BJ (cell line): Measurements from ENCODE around the gene HIF1AN. TPM values are rescaled to one million over a fixed set of nuclear protein-coding genes. Genes with fewer than 3 reads are reported as not detected.
A peak's percentile ranks its signal among the peaks of the same experiment; 100 is the strongest.

Source experiments
- CTCF ChIA-PET: fragments of 350-600 bp; formaldehyde crosslinking; extraction: SDS; loops from one replicate; lab custom pipeline; 2021; ENCODE audit warnings: antibody characterized with exemption, inconsistent platforms; lab: Yijun Ruan, JAX
- POLR2A ChIA-PET: fragments of 300-600 bp; sonication (Branson Sonifier 250); formaldehyde crosslinking; extraction: SDS; loops from one replicate; lab custom pipeline; 2021; ENCODE audit warnings: antibody characterized with exemption; lab: Charles Lee
- DNase-seq: peaks from one replicate; pipeline ENCODE4 v3.0.0-alpha.2; 2011; ENCODE audit warnings: low read depth
- H3K27me3 ChIP-seq: 2 replicates; pipeline ENCODE4 v1.6.0; 2011; ENCODE audit warnings: low read length; ENCODE audit not compliant: control insufficient read depth, insufficient read depth
- H3K36me3 ChIP-seq: 2 replicates; pipeline ENCODE4 v1.5.1; 2011; ENCODE audit warnings: low read length; ENCODE audit not compliant: control insufficient read depth, insufficient read depth
- H3K4me3 ChIP-seq: 2 replicates; pipeline ENCODE4 v1.5.1; 2011; ENCODE audit warnings: low read depth, mild to moderate bottlenecking, control low read depth, low read length
- polyA plus RNA-seq: library from polyadenylated mRNA; depleted of rRNA; stranded (reverse); fragments of >200 nt; gene quantifications from 2 replicates; pipeline ENCODE4 v1.2.3, GENCODE V29; 2011
- TF ChIP-seq, protein P1 (sequence below): IDR thresholded peaks from 2 replicates; pipeline ENCODE4 v1.5.1; 2011; ENCODE audit warnings: low read depth, mild to moderate bottlenecking, control low read depth, inconsistent platforms, low read length, moderate library complexity; ENCODE audit not compliant: insufficient read depth

HIF1AN gene
- polyA plus RNA-seq, 1 experiment = 7.4 TPM

DNA sequence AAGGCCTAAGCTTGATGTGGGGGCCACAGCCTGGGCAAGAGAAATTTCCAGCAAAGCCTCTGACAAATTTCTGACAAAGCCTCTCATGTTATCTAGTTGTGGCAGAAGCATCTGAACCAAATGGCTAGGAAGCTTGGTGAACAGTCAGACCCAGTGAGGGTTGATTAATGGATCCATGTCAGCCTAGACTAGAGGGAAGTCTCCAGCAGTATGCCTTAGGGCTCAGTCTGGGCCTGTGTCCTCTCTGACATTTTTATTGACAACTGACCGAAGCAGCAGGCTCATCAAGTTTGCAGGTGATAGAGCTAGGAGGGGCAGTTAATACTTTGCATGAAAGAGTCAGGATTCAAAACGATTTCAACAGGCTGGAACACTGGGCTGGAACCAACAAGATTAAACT lies 25.3 kb downstream of the HIF1AN start:
- CTCF ChIA-PET = interaction anchor here (0.7 to 2.2 kb wide), 6 partner anchors 10 to 318 kb away, joined by 3 to 7 read pairs (median 3); no protein-coding TSS in a partner anchor

DNA sequence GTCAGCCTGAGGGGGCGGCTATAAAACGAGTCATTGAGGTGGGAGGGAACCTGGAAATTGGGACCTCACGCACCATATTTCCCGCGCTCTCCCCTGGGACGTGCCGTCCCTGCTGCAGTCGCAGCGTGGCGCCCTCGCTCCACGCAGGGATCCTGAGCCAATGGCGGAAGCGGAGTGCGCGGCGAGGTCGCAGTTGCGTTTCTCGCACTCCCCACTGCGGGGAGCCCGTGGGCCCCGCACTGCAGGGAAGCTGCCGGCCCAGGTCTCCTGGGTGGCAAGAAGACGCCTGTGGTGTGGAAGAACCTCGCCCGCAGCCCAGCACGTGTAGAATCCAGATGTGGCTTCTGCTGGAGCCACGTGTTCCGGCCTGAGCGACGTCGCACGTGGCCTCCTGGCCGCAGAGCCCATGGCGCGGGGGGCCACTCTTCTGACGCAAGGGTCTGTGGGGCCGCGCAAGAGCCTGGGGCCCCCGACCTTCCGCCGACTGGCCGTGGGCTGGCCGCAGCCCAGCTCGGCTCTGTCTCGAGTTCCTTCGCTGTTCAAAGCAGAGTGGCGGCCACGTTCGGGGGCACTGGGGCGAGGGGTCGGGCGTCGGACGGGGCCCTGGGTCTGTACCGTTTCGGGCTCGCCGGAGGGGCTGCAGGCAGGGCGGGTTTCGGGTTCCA lies 26.4 kb downstream of the HIF1AN start:
- ChIA-PET CTCF (interaction anchor here (0.7 to 2.9 kb wide), 10 partner anchors 9 to 424 kb away, joined by 3 to 18 read pairs (median 6); no protein-coding TSS in a partner anchor), POLR2A (interaction anchor here (0.6 kb wide), 1 partner anchor 129 kb away, joined by 3 read pairs; no protein-coding TSS in a partner anchor)
- DNase-seq = no peak
- TF ChIP-seq, protein P1, sequence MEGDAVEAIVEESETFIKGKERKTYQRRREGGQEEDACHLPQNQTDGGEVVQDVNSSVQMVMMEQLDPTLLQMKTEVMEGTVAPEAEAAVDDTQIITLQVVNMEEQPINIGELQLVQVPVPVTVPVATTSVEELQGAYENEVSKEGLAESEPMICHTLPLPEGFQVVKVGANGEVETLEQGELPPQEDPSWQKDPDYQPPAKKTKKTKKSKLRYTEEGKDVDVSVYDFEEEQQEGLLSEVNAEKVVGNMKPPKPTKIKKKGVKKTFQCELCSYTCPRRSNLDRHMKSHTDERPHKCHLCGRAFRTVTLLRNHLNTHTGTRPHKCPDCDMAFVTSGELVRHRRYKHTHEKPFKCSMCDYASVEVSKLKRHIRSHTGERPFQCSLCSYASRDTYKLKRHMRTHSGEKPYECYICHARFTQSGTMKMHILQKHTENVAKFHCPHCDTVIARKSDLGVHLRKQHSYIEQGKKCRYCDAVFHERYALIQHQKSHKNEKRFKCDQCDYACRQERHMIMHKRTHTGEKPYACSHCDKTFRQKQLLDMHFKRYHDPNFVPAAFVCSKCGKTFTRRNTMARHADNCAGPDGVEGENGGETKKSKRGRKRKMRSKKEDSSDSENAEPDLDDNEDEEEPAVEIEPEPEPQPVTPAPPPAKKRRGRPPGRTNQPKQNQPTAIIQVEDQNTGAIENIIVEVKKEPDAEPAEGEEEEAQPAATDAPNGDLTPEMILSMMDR = peak; percentile 77
- H3K36me3 ChIP-seq = peaks cover 3% of the 10 kb centered on the region
- H3K4me3 ChIP-seq = no peak overlapping the region
- peaks cover 8% of the 10 kb centered on the region for H3K27me3 ChIP-seq

More for the DNA sequence above, 25.3 kb downstream of the HIF1AN start:
- POLR2A ChIA-PET = no interaction called here
- Histone ChIP-seq H3K36me3 (peaks cover 3% of the 10 kb centered on the region), H3K27me3 (peaks cover 5% of the 10 kb centered on the region; the same call in 1 of the 2 replicates), H3K4me3 (no peak overlapping the region)
- TF ChIP-seq, protein P1 = no peak
- no peak for DNase-seq

DNA sequence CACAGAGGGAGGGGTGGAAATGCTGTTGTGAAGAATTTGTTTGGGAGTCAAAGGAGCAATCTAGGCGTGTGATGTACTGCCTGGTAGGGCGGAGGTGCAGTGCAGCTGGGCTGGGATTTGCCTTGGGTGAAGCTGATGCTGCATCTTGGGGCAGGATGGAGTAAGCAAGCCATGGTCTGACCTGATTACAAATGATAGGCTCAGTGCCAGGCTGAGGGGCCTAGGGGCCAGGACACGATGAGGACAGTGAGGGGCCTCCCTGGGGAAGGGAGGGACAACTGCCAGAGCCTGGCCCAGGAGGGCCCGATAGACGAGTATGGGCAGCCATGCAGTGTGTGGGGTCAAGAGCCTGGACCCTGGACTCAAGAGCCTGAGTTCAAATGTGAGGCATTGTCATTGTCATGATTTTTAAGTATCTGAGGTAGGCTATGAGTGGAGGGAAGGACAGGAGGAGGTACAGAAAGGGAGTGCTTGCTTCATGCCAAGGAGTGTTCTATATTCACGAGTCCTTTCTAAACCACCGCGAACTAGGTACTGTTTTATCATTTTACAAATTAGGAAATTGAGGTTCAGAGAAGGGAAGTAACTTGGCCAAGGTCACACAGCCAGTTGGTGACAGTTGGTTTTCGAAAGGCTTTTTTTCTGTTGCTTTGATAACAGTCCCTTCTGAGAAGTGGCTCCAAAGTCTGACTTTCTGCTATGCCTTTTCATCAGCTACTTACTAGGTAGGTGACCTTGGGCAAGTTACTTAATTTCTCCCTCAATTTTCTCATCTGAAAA lies 29.7 kb downstream of the HIF1AN start:
- Histone ChIP-seq H3K27me3 (peaks cover 24% of the 10 kb centered on the region), H3K4me3 (no peak overlapping the region), H3K36me3 (no peaks in the 10 kb centered on the region)
- DNase-seq = no peak
- POLR2A ChIA-PET = interaction anchor here (0.5 kb wide), 1 partner anchor 30 kb away, joined by 3 read pairs; the partner anchor contains the start of gene HIF1AN
- CTCF ChIA-PET = no interaction called here
- TF ChIP-seq, protein P1 = no peak

DNA sequence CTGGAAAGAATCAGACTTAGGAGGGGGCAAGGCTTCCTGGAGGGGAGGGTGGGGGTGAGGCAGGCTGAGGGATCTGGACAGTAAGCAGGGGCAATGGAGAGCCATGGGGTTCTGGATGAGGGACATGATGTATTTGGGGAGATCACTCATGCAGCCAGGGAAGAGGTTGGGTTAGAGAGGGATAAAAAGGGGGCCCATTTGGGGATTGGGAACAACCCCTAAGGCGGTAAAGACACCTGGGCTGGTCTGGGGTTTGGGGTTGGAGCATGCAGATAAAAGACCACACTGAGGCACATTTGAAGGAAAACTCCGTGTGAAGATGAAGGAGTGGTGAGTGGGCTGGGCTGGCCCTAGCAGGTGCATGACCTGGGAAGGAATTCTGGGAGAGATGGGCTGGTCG lies 30.8 kb downstream of the HIF1AN start:
- H3K27me3 ChIP-seq = peaks cover 25% of the 10 kb centered on the region
- no peaks in the 10 kb centered on the region for H3K36me3 ChIP-seq
- TF ChIP-seq, protein P1 = no peak
- H3K4me3 ChIP-seq = no peak overlapping the region
- POLR2A ChIA-PET = no interaction called here
- DNase-seq = no peak
- CTCF ChIA-PET = interaction anchor here (1.0 kb wide), 1 partner anchor 11 kb away, joined by 5 read pairs; no protein-coding TSS in a partner anchor

DNA sequence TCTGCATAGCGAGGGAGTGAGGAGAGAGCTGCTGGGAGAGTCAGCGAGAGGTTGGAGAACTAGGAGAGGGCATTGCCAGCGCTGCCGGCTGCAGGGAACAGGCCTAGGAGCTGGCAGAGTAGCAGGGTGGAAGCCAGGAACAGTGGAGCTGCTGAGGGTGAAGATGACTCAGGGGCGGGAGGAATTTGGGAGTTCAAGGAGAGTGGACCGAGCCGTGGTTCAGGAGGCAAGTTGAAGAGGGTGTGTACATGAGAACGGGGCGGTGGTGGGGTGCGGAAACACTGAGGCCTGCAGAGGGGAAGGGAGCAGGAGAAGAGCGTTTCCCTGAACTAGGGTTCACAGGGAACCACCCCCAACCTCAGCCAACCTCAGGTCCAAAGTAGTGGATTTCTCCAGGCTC lies 31.5 kb downstream of the HIF1AN start:
- ChIA-PET POLR2A (no interaction called here), CTCF (no interaction called here)
- Histone ChIP-seq H3K36me3 (no peaks in the 10 kb centered on the region), H3K27me3 (peaks cover 24% of the 10 kb centered on the region), H3K4me3 (no peak overlapping the region)
- TF ChIP-seq, protein P1 = no peak
- no peak for DNase-seq
